Measurements from ENCODE around the gene MAGI2.

Gene MAGI2

DNA sequence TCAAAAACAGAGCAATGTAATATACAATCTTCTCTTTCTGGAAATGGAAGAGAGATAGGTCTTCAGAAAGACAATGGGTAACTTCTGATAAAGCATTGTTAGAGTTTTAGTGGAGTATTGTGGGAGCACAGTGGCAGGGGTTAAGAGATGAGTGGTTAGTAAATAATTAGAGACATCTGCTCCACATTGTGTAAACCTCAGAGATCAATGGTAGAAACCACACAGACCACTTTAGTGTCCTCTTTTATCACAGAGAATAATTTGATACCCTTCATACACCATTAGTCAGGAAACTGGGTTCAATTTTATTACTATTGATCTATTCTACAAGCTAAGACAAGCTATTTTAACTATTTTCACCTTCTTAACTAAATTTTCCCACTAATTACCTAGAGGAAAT is 35.9 kb upstream of the MAGI2 start:
- DNase-seq (ENCODE audit: low read depth, low spot score), result no peak
- CTCF ChIA-PET, result no interaction called here

DNA sequence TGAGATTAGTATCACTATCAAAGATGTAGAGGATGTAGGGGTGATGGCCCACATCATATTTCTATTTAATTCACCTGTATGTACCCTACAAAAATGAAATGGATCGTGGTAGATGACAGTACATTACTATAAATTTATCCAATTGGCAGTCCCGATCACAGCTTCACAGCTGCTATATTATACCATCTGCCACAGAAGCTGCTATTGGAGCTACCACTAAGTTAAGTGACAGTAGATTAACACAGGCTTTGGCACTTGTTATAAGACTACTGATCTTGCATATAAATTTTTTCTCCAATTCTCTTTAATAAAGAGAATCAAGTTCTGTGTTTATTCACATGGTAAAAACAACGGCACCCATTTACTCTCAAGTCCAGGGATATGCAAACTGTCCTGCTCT is 24.9 kb upstream of the MAGI2 start:
- TF ChIP-seq CTCF (IDR thresholded peaks at IDR 0.05; ENCODE audit: insufficient read depth, low read length, missing control alignments), result no peak
- ChIA-PET POLR2A (no interaction called here), CTCF (no interaction called here)
- no peak overlapping the region for H3K4me3 ChIP-seq (ENCODE audit: low read depth, low read length)
- DNase-seq (ENCODE audit: low read depth, low spot score), result no peak

More for the DNA sequence above, 35.9 kb upstream of the MAGI2 start:
- POLR2A ChIA-PET, result no interaction called here
- TF ChIP-seq CTCF (IDR thresholded peaks at IDR 0.05; ENCODE audit: insufficient read depth, low read length, missing control alignments), result no peak
- no peak overlapping the region for H3K4me3 ChIP-seq (ENCODE audit: low read depth, low read length)

DNA sequence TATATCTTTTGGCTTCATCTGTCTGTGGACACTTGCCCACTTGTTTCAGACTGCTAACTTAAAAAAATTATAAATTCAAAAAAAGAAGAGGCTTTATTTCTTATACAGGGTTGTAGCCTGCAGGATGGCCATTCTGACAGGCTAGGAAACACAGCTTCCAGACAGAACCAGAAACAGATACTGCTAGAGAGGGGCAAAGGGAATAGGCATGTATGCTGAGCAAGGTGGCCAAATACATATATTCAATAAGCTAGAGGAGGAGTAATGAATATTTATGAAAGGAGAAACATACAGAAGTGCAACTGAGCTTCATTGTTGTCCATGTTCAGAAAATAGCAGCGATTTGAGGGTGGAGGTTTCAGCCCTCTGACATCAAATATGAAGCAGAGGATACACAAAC is 22.0 kb upstream of the MAGI2 start:
- ChIA-PET CTCF (no interaction called here), POLR2A (no interaction called here)
- H3K4me3 ChIP-seq (ENCODE audit: low read depth, low read length), result no peak overlapping the region
- no peak for DNase-seq (ENCODE audit: low read depth, low spot score)
- no peak for TF ChIP-seq CTCF (IDR thresholded peaks at IDR 0.05; ENCODE audit: insufficient read depth, low read length, missing control alignments)

GRCh38 chr7:79471699-79472098 is 18.2 kb upstream of the MAGI2 start:
- ChIA-PET CTCF (no interaction called here), POLR2A (no interaction called here)
- no peak for TF ChIP-seq CTCF (IDR thresholded peaks at IDR 0.05; ENCODE audit: insufficient read depth, low read length, missing control alignments)
- no peak overlapping the region for H3K4me3 ChIP-seq (ENCODE audit: low read depth, low read length)
- DNase-seq (ENCODE audit: low read depth, low spot score), result no peak

DNA sequence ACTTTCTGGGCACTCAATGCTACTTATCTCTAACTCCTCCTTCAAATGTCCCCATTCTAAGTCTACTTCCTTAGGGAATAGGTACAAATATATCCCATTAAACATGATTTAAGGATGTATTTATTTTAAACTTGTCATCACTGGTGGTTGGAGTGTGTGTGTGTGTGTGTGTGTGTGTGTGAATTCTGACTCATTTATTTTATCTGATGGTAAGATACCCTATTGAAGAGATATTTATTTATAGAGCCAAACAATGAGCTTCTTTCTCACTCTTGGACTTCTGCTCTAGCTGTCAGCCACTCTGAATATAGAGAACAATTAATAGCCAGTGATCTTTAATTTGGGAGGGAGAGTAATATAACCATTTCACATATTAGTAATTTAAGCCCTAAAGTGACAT is 17.8 kb upstream of the MAGI2 start:
- H3K4me3 ChIP-seq (ENCODE audit: low read depth, low read length), result no peak overlapping the region
- ChIA-PET POLR2A (no interaction called here), CTCF (no interaction called here)
- no peak for TF ChIP-seq CTCF (IDR thresholded peaks at IDR 0.05; ENCODE audit: insufficient read depth, low read length, missing control alignments)
- DNase-seq (ENCODE audit: low read depth, low spot score), result no peak

DNA sequence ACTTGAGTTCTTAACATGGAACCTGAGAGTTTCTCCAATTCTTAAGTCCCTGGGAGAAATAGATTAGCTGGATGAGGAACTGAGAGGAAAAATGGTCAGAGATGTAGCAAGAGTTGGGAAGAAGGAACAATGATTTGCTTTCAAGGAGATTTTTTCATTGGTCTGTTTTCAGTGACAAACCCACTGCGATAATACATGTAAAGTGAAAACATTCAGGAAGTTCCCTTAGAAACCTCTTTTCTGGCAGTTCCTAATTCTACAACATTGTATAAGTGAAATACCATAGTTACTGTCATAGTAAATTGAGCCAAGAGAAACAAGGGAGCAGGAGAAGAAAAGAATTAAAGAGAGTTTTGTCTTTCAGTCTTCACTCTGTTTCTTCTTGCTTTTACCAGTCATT is 12.1 kb upstream of the MAGI2 start:
- no peak for DNase-seq (ENCODE audit: low read depth, low spot score)
- CTCF ChIA-PET, result no interaction called here

More for the DNA sequence above, 12.1 kb upstream of the MAGI2 start:
- POLR2A ChIA-PET, result no interaction called here
- no peak overlapping the region for H3K4me3 ChIP-seq (ENCODE audit: low read depth, low read length)
- TF ChIP-seq CTCF (IDR thresholded peaks at IDR 0.05; ENCODE audit: insufficient read depth, low read length, missing control alignments), result no peak
